CD4-positive, alpha-beta memory T cell (primary cell): ENCODE results near the gene GRB2. TPM values are rescaled to one million over a fixed set of nuclear protein-coding genes. Genes with fewer than 3 reads are reported as not detected.
A peak's percentile ranks its signal among the peaks of the same experiment; 100 is the strongest.

ENCODE experiments used
- CTCF ChIA-PET: fragments of 350-600 bp; sonication (Branson Sonifier 250); formaldehyde crosslinking; loops from one replicate; lab custom pipeline; 2021; ENCODE audit warnings: inconsistent platforms; ENCODE audit not compliant: partially characterized antibody; lab: Charles Lee
- POLR2A ChIA-PET: fragments of 350-600 bp; sonication (Branson Sonifier 250); formaldehyde crosslinking; loops from one replicate; lab custom pipeline; 2021; ENCODE audit not compliant: partially characterized antibody; lab: Charles Lee
- DNase-seq, 5 donors: peaks; one replicate each; pipeline versions ENCODE4 v3.0.0 to v3.0.0-alpha.2; 2020 to 2022; ENCODE audit warnings: mixed read lengths in 1 of 5
- H3K27ac ChIP-seq: one replicate; pipeline ENCODE4 v1.7.0; 2013; ENCODE audit warnings: low read depth, low read length
- H3K27me3 ChIP-seq: 2 replicates; pipeline ENCODE4 v1.7.0; 2013; ENCODE audit warnings: mild to moderate bottlenecking, low read length, moderate library complexity; ENCODE audit not compliant: insufficient read depth
- H3K36me3 ChIP-seq: 2 replicates; pipeline ENCODE4 v1.7.0; 2013; ENCODE audit warnings: mild to moderate bottlenecking, low read length, moderate library complexity; ENCODE audit not compliant: insufficient read depth
- H3K4me1 ChIP-seq: 2 replicates; pipeline ENCODE4 v1.7.0; 2013; ENCODE audit warnings: mild to moderate bottlenecking, low read length, moderate library complexity; ENCODE audit not compliant: insufficient read depth
- H3K4me3 ChIP-seq, 2 donors: one replicate each; pipeline ENCODE4 v1.7.0; 2013; ENCODE audit warnings: low read length in 2 of 2, mild to moderate bottlenecking in 1 of 2
- H3K9me3 ChIP-seq, 2 donors: one replicate each; pipeline ENCODE4 v1.7.0; 2013; ENCODE audit warnings: low read length in 2 of 2, control low read depth in 1 of 2; ENCODE audit not compliant: control insufficient read depth in 1 of 2
- H3K27ac Mint-ChIP-seq, 7 donors: one replicate each; pipeline ENCODE4 v1.8.0; 2020 to 2021; ENCODE audit warnings: mixed read lengths in 7 of 7, mild to moderate bottlenecking in 6 of 7, inconsistent platforms in 3 of 7, moderate library complexity in 3 of 7
- H3K27me3 Mint-ChIP-seq, 2 donors: one replicate each; pipeline ENCODE4 v1.8.0; 2020 to 2021; ENCODE audit warnings: mixed read lengths in 2 of 2
- H3K36me3 Mint-ChIP-seq, 2 donors: one replicate each; pipeline ENCODE4 v1.8.0; 2020 to 2021; ENCODE audit warnings: mixed read lengths in 2 of 2, inconsistent platforms in 1 of 2, mild to moderate bottlenecking in 1 of 2
- H3K4me1 Mint-ChIP-seq, 4 donors: one replicate each; pipeline ENCODE4 v1.8.0; 2020 to 2021; ENCODE audit warnings: mixed read lengths in 4 of 4, mild to moderate bottlenecking in 1 of 4
- H3K4me3 Mint-ChIP-seq, 8 donors: one replicate each; pipeline ENCODE4 v1.8.0; 2020 to 2021; ENCODE audit warnings: mixed read lengths in 8 of 8, mild to moderate bottlenecking in 7 of 8, moderate library complexity in 6 of 8, inconsistent platforms in 3 of 8
- H3K9me3 Mint-ChIP-seq, 8 donors: one replicate each; pipeline ENCODE4 v1.8.0; 2020 to 2021; ENCODE audit warnings: mixed read lengths in 8 of 8, mild to moderate bottlenecking in 5 of 8, inconsistent platforms in 3 of 8, moderate library complexity in 1 of 8
- intact Hi-C: fragments of 100-400 bp; cut with micrococcal nuclease; formaldehyde crosslinking; loops from one replicate; pipeline ENCODE4 v1.15.1; 2023
- polyA plus RNA-seq, 2 donors: library from polyadenylated mRNA; unstranded; fragments of 300-500 nt; fragmentation: Illumina TruSeq; gene quantifications; one replicate each; pipeline ENCODE4 v1.2.3, GENCODE V29; 2021
- total RNA-seq, 2 experiments: library from RNA; stranded (reverse); gene quantifications; one replicate each; pipeline ENCODE4 v1.2.3, GENCODE V29; 2021

GRB2 gene
- total and polyA plus RNA-seq, 4 experiments from 2014 or later = 129 to 155 (median 132) TPM

- peaks cover 15% of the 10 kb centered on the region for H3K4me1 ChIP-seq
- H3K27me3 ChIP-seq = no peaks in the 10 kb centered on the region
- no peaks in the 10 kb centered on the region for H3K9me3 ChIP-seq
- Mint-ChIP-seq H3K4me1 (peaks cover 6 to 12% (median 8%) of the 10 kb centered on the region in 4 donors), H3K27ac (peak overlapping the region in 1 of 7 donors; percentile 30), H3K9me3 (no peaks in the 10 kb centered on the region), H3K4me3 (no peak overlapping the region), H3K27me3 (no peaks in the 10 kb centered on the region), H3K36me3 (peaks cover 34 to 62% of the 10 kb centered on the region in 2 donors)
- H3K4me3 ChIP-seq = no peak overlapping the region
- H3K36me3 ChIP-seq = peaks cover 58% of the 10 kb centered on the region
- intact Hi-C loops = no loop called here
- POLR2A ChIA-PET = interaction anchor here (0.6 to 4.4 kb wide), 5 partner anchors 22 to 84 kb away, joined by 3 to 25 read pairs (median 8); partner anchors contain the start of genes GRB2 and MIF4GD
- no peak overlapping the region for H3K27ac ChIP-seq
- DNase-seq = no peak
- CTCF ChIA-PET = interaction anchor here (0.6 to 7.5 kb wide), 14 partner anchors 15 to 278 kb away, joined by 3 to 63 read pairs (median 13); partner anchors contain the start of gene GRB2
These were observed 84.0 kb downstream of the GRB2 start for GRCh38 chr17:75321506-75321905.

- Mint-ChIP-seq H3K4me3 (no peak overlapping the region), H3K9me3 (no peaks in the 10 kb centered on the region), H3K36me3 (peaks cover 31 to 51% of the 10 kb centered on the region in 2 donors), H3K4me1 (peaks cover 6 to 8% (median 7%) of the 10 kb centered on the region in 4 donors), H3K27me3 (no peaks in the 10 kb centered on the region), H3K27ac (peak overlapping the region in 3 of 7 donors; percentile 2 to 32 (median 30))
- ChIA-PET POLR2A (interaction anchor here (1.5 to 4.4 kb wide), 3 partner anchors 31 to 85 kb away, joined by 3 to 25 read pairs (median 8); partner anchors contain the start of genes GRB2 and SLC25A19), CTCF (interaction anchor here (0.9 to 7.5 kb wide), 4 partner anchors 17 to 92 kb away, joined by 5 to 63 read pairs (median 24); partner anchors contain the start of gene GRB2)
- DNase-seq = no peak
- peaks cover 49% of the 10 kb centered on the region for H3K36me3 ChIP-seq
- no peaks in the 10 kb centered on the region for H3K27me3 ChIP-seq
- H3K27ac ChIP-seq = no peak overlapping the region
- H3K4me1 ChIP-seq = peaks cover 10% of the 10 kb centered on the region
- H3K4me3 ChIP-seq = no peak overlapping the region
- intact Hi-C loops = no loop called here
- no peaks in the 10 kb centered on the region for H3K9me3 ChIP-seq
These were observed 85.4 kb downstream of the GRB2 start for GRCh38 chr17:75319904-75320691.

- H3K4me1 Mint-ChIP-seq = peaks cover 6 to 8% (median 7%) of the 10 kb centered on the region in 4 donors
- no peak overlapping the region for H3K27ac Mint-ChIP-seq
- H3K4me1 ChIP-seq = peaks cover 9% of the 10 kb centered on the region
- no peak overlapping the region for H3K4me3 ChIP-seq
- POLR2A ChIA-PET = interaction anchor here (1.5 kb wide), 1 partner anchor 29 kb away, joined by 3 read pairs; the partner anchor contains the start of gene SLC25A19
- no peaks in the 10 kb centered on the region for H3K27me3 ChIP-seq
- no peak for DNase-seq
- H3K4me3 Mint-ChIP-seq = no peak overlapping the region
- H3K27me3 Mint-ChIP-seq = no peaks in the 10 kb centered on the region
- H3K9me3 Mint-ChIP-seq = no peaks in the 10 kb centered on the region
- H3K9me3 ChIP-seq = no peaks in the 10 kb centered on the region
- intact Hi-C loops = no loop called here
- H3K36me3 Mint-ChIP-seq = peaks cover 28 to 44% of the 10 kb centered on the region in 2 donors
- H3K36me3 ChIP-seq = peaks cover 47% of the 10 kb centered on the region
- CTCF ChIA-PET = no interaction called here
- H3K27ac ChIP-seq = no peak overlapping the region
These were observed 86.8 kb downstream of the GRB2 start for GRCh38 chr17:75318615-75319222.

GRCh38 chr17:75318211-75318610 is 87.3 kb downstream of the GRB2 start:
- Mint-ChIP-seq H3K27me3 (no peaks in the 10 kb centered on the region), H3K4me3 (no peak overlapping the region), H3K36me3 (peaks cover 25 to 39% of the 10 kb centered on the region in 2 donors), H3K27ac (no peak overlapping the region), H3K4me1 (peaks cover 2 to 4% (median 4%) of the 10 kb centered on the region in 4 donors), H3K9me3 (no peaks in the 10 kb centered on the region)
- ChIA-PET POLR2A (interaction anchor here (1.2 kb wide), 1 partner anchor 28 kb away, joined by 5 read pairs; no protein-coding TSS in a partner anchor), CTCF (interaction anchor here (1.0 kb wide), 1 partner anchor 88 kb away, joined by 3 read pairs; the partner anchor contains the start of gene GRB2)
- peaks cover 4% of the 10 kb centered on the region for H3K4me1 ChIP-seq
- no peaks in the 10 kb centered on the region for H3K9me3 ChIP-seq
- H3K27me3 ChIP-seq = no peaks in the 10 kb centered on the region
- H3K4me3 ChIP-seq = no peak overlapping the region
- no peak overlapping the region for H3K27ac ChIP-seq
- peaks cover 43% of the 10 kb centered on the region for H3K36me3 ChIP-seq
- intact Hi-C loops = no loop called here
- DNase-seq = no peak

- Mint-ChIP-seq H3K27me3 (no peaks in the 10 kb centered on the region), H3K4me3 (no peak overlapping the region), H3K36me3 (peaks cover 22 to 34% of the 10 kb centered on the region in 2 donors), H3K27ac (peak overlapping the region in 2 of 7 donors; percentile 11 to 24), H3K9me3 (no peaks in the 10 kb centered on the region), H3K4me1 (peaks cover 0 to 2% (median under 1%) of the 10 kb centered on the region in 4 donors)
- no peak for DNase-seq
- Histone ChIP-seq H3K27ac (no peak overlapping the region), H3K4me3 (no peak overlapping the region), H3K36me3 (peaks cover 43% of the 10 kb centered on the region), H3K4me1 (no peaks in the 10 kb centered on the region), H3K27me3 (no peaks in the 10 kb centered on the region), H3K9me3 (no peaks in the 10 kb centered on the region)
- intact Hi-C loops = no loop called here
- ChIA-PET POLR2A (interaction anchor here (1.2 kb wide), 1 partner anchor 27 kb away, joined by 5 read pairs; no protein-coding TSS in a partner anchor), CTCF (interaction anchor here (1.0 kb wide), 1 partner anchor 88 kb away, joined by 3 read pairs; the partner anchor contains the start of gene GRB2)
These were observed 87.8 kb downstream of the GRB2 start for GRCh38 chr17:75317671-75318070.

GRCh38 chr17:75316253-75316652 is 89.2 kb downstream of the GRB2 start:
- Mint-ChIP-seq H3K9me3 (no peaks in the 10 kb centered on the region), H3K4me1 (peaks cover 0 to 2% (median under 1%) of the 10 kb centered on the region in 4 donors), H3K27me3 (no peaks in the 10 kb centered on the region), H3K36me3 (peaks cover 22 to 28% of the 10 kb centered on the region in 2 donors), H3K4me3 (no peak overlapping the region), H3K27ac (peak overlapping the region in 2 of 7 donors; percentile 24 to 83)
- intact Hi-C loops = no loop called here
- no peaks in the 10 kb centered on the region for H3K4me1 ChIP-seq
- H3K27me3 ChIP-seq = no peaks in the 10 kb centered on the region
- POLR2A ChIA-PET = interaction anchor here (0.7 kb wide), 1 partner anchor 338 kb away, joined by 3 read pairs; no protein-coding TSS in a partner anchor
- H3K36me3 ChIP-seq = peaks cover 30% of the 10 kb centered on the region
- no peak overlapping the region for H3K27ac ChIP-seq
- CTCF ChIA-PET = interaction anchor here (1.1 to 1.6 kb wide), 7 partner anchors 14 to 111 kb away, joined by 3 to 8 read pairs (median 4); partner anchors contain the start of genes GRB2, MIF4GD and SLC25A19
- no peaks in the 10 kb centered on the region for H3K9me3 ChIP-seq
- DNase-seq = no peak
- H3K4me3 ChIP-seq = no peak overlapping the region
